GM12878 (cell line): ENCODE data around the gene KIF22. TPM values are rescaled to one million over a fixed set of nuclear protein-coding genes. Genes with fewer than 3 reads are reported as not detected.

Source experiments
- ATAC-seq: fragments of 200-7000 bp; cut with Tn5 transposase; 3 replicates; pipeline ENCODE4 v1.9.1; 2020; ENCODE audit warnings: mild to moderate bottlenecking, moderate library complexity
- BruUV-seq: library from RNA; stranded (reverse); fragments of 400-500 nt; replicated peaks from 2 replicates; lab custom pipeline; 2021; lab: Mats Ljungman, UMichigan
- CTCF ChIA-PET: fragments of 300-600 bp; sonication (Branson Sonifier 250); formaldehyde crosslinking; extraction: SDS; loops from one replicate; lab custom pipeline; 2021; ENCODE audit warnings: inconsistent platforms; lab: Yijun Ruan, JAX
- POLR2A ChIA-PET: fragments of 350-600 bp; formaldehyde crosslinking; extraction: SDS; loops from one replicate; lab custom pipeline; 2021; ENCODE audit warnings: inconsistent platforms; lab: Charles Lee
- RAD21 ChIA-PET: fragments of 300-600 bp; sonication (Branson Sonifier 250); formaldehyde crosslinking; loops from one replicate; lab custom pipeline; 2023; ENCODE audit warnings: antibody characterized with exemption; ENCODE audit not compliant: unreplicated experiment; lab: Charles Lee
- SMC1A ChIA-PET: fragments of 300-600 bp; sonication (Branson Sonifier 250); formaldehyde crosslinking; loops from one replicate; lab custom pipeline; 2023; ENCODE audit not compliant: unreplicated experiment, uncharacterized antibody; lab: Charles Lee
- DNase-seq: peaks from one replicate; pipeline ENCODE4 v3.0.0-alpha.2; 2011; ENCODE audit warnings: low read depth, low spot score
- FAIRE-seq: peaks from 3 replicates; lab custom pipeline; 2011; peaks lifted over from hg19 to GRCh38; lab: Jason Lieb, UNC
- H2AFZ ChIP-seq: 2 replicates; pipeline ENCODE4 v1.6.0; 2011; ENCODE audit warnings: low read depth, low read length, control low read depth; ENCODE audit not compliant: control insufficient read depth
- H3K27ac ChIP-seq: 2 replicates; pipeline ENCODE4 v1.5.1; 2011; ENCODE audit warnings: control low read depth; ENCODE audit not compliant: control insufficient read depth, insufficient read depth
- H3K27me3 ChIP-seq, 2 experiments: replicated peaks in 1 of 2; 2 replicates each; pipeline versions ENCODE4 v1.6.0 to v1.6.1; 2011; ENCODE audit warnings: low read length in 1 of 2; ENCODE audit not compliant: control insufficient read depth in 2 of 2, insufficient read depth in 2 of 2
- H3K36me3 ChIP-seq, 2 experiments: 2 replicates each; pipeline ENCODE4 v1.5.1; 2011; ENCODE audit warnings: low read length in 1 of 2; ENCODE audit not compliant: control insufficient read depth in 2 of 2, insufficient read depth in 2 of 2
- H3K4me1 ChIP-seq: 2 replicates; pipeline ENCODE4 v1.6.1; 2011; ENCODE audit warnings: mild to moderate bottlenecking, low read length, moderate library complexity, mixed read lengths; ENCODE audit not compliant: control insufficient read depth, insufficient read depth
- H3K4me2 ChIP-seq: 2 replicates; pipeline ENCODE4 v1.6.0; 2011; ENCODE audit warnings: control low read depth; ENCODE audit not compliant: control insufficient read depth, insufficient read depth
- H3K4me3 ChIP-seq: fragments of 200-600 bp; sonication (generic); 2 replicates; pipeline ENCODE4 v1.5.1; 2016
- H3K79me2 ChIP-seq: 2 replicates; pipeline ENCODE4 v1.6.0; 2011; ENCODE audit warnings: low read length; ENCODE audit not compliant: control insufficient read depth, insufficient read depth
- H3K9ac ChIP-seq: 2 replicates; pipeline ENCODE4 v1.8.0; 2011; ENCODE audit warnings: low read length, control low read depth, mixed read lengths; ENCODE audit not compliant: control insufficient read depth, insufficient read depth
- H3K9me3 ChIP-seq: replicated peaks from 3 replicates; pipeline ENCODE4 v1.5.1; 2011; ENCODE audit warnings: mild to moderate bottlenecking, low read length; ENCODE audit not compliant: control insufficient read depth, insufficient read depth
- H4K20me1 ChIP-seq: 2 replicates; pipeline ENCODE4 v1.6.0; 2011; ENCODE audit not compliant: control insufficient read depth, insufficient read depth
- ATF2 ChIP-seq: IDR thresholded peaks from 2 replicates; pipeline ENCODE4 v1.6.1; 2012; ENCODE audit warnings: low read length, inconsistent platforms
- CBX5 ChIP-seq: sonication (generic); IDR thresholded peaks from 2 replicates; pipeline ENCODE4 v1.6.1; 2016; ENCODE audit warnings: low read depth, moderate library complexity, mild to moderate bottlenecking, inconsistent platforms
- CHD2 ChIP-seq: IDR thresholded peaks from 2 replicates; pipeline ENCODE4 v1.6.1; 2011; ENCODE audit warnings: low read depth, low read length, improper control_type of control experiment, borderline replicate concordance
- CHD4 ChIP-seq: fragments of 200-600 bp; sonication (generic); IDR thresholded peaks from 2 replicates; pipeline ENCODE4 v1.6.1; 2016; ENCODE audit warnings: mild to moderate bottlenecking
- EGR1 ChIP-seq, 2 experiments: IDR thresholded peaks; 1 replicate in 1 of 2; 2 replicates in 1 of 2; pipeline ENCODE4 v1.6.1; 2011 to 2012; ENCODE audit warnings: low read depth in 2 of 2, low read length in 2 of 2, borderline replicate concordance in 1 of 2, mild to moderate bottlenecking in 1 of 2, moderate library complexity in 1 of 2
- IRF4 ChIP-seq: IDR thresholded peaks from 2 replicates; pipeline ENCODE4 v1.6.1; 2011; ENCODE audit warnings: low read depth, low read length
- LARP7 ChIP-seq: fragments of 450-650 bp; IDR thresholded peaks from 2 replicates; pipeline ENCODE4 v1.6.1; 2017; ENCODE audit warnings: mild to moderate bottlenecking
- MEF2A ChIP-seq: IDR thresholded peaks from 2 replicates; pipeline ENCODE4 v1.6.1; 2011; ENCODE audit warnings: low read depth, mild to moderate bottlenecking, low read length, moderate library complexity; ENCODE audit not compliant: insufficient read depth
- MEF2B ChIP-seq: fragments of 450-650 bp; IDR thresholded peaks from 2 replicates; pipeline ENCODE4 v1.6.1; 2018; ENCODE audit warnings: mild to moderate bottlenecking, moderate library complexity; ENCODE audit not compliant: partially characterized antibody, poor library complexity, severe bottlenecking
- MXI1 ChIP-seq: fragments of 150-350 bp; IDR thresholded peaks from 2 replicates; pipeline ENCODE4 v1.6.1; 2011; ENCODE audit warnings: low read depth, mild to moderate bottlenecking, inconsistent platforms, low read length, improper control_type of control experiment
- NRF1 ChIP-seq: conservative IDR thresholded peaks from 2 replicates; pipeline ENCODE4 v1.6.1; 2011; ENCODE audit warnings: mild to moderate bottlenecking, low read depth, low read length, improper control_type of control experiment
- PML ChIP-seq: IDR thresholded peaks from 2 replicates; pipeline ENCODE4 v1.6.1; 2012; ENCODE audit warnings: low read length, inconsistent platforms
- SP1 ChIP-seq: IDR thresholded peaks from one replicate; pipeline ENCODE4 v1.6.1; 2011; ENCODE audit warnings: low read depth, low read length
- SPI1 ChIP-seq: IDR thresholded peaks from 2 replicates; pipeline ENCODE4 v1.6.1; 2011; ENCODE audit warnings: low read depth, mild to moderate bottlenecking, low read length, moderate library complexity, borderline replicate concordance; ENCODE audit not compliant: insufficient read depth
- SREBF1 ChIP-seq: IDR thresholded peaks from 2 replicates; pipeline ENCODE4 v1.6.1; 2012; ENCODE audit warnings: mild to moderate bottlenecking, low read length
- SREBF2 ChIP-seq: IDR thresholded peaks from 2 replicates; pipeline ENCODE4 v1.6.1; 2012; ENCODE audit warnings: mild to moderate bottlenecking, low read length
- STAT3 ChIP-seq: IDR thresholded peaks from 2 replicates; pipeline ENCODE4 v1.6.1; 2011; ENCODE audit warnings: low read depth, low read length, improper control_type of control experiment
- TARDBP ChIP-seq: IDR thresholded peaks from 2 replicates; pipeline ENCODE4 v1.6.1; 2016; ENCODE audit warnings: borderline replicate concordance
- WGBS: methylation state at CpG from one replicate; pipeline ENCODE4 v1.1.6; 2016; ENCODE audit warnings: low lambda C conversion rate; ENCODE audit not compliant: insufficient replicate concordance, insufficient coverage; ENCODE audit errors: missing lambda C conversion rate; 5-methylcytosine and 5-hydroxymethylcytosine counted together
- in situ Hi-C: fragments of 300-500 bp; cut with MboI; formaldehyde crosslinking; loops from 9 replicates; pipeline ENCODE4 v1.14.3; 2018; ENCODE audit warnings: mixed read lengths
- intact Hi-C: fragments of 100-400 bp; cut with micrococcal nuclease; formaldehyde crosslinking; loops from one replicate; pipeline ENCODE4 v1.14.2; 2022; ENCODE audit not compliant: unreplicated experiment
- polyA plus RNA-seq, 11 experiments: library from polyadenylated mRNA; depleted of rRNA in 4 of 11; unstranded in 6 of 11; stranded (reverse) in 5 of 11; fragments of >200 nt; fragmentation: Nextera tagmentation in 4 of 11; fragmentation: Illumina TruSeq in 1 of 11; extraction: Ambion mirVana in 4 of 11; extraction: Trizol in 1 of 11; gene quantifications; 1 replicate in 1 of 11; 2 replicates in 10 of 11; pipeline versions ENCODE4 v1.2.1 to v1.2.3, GENCODE V29; 2011 to 2016; ENCODE audit warnings: inconsistent platforms in 2 of 11, missing spikeins in 2 of 11, low read depth in 1 of 11
- total RNA-seq, 4 experiments: library from RNA; depleted of rRNA in 3 of 4; stranded (reverse); fragments of >200 nt in 3 of 4; fragmentation: Illumina TruSeq in 1 of 4; extraction: Trizol in 1 of 4; gene quantifications; 2 replicates each; pipeline versions ENCODE4 v1.2.1 to v1.2.3, GENCODE V29; 2013 to 2021
- TF ChIP-seq, protein P1 (sequence below): IDR thresholded peaks from 2 replicates; pipeline ENCODE4 v1.6.1; 2011; ENCODE audit warnings: low read depth, mild to moderate bottlenecking, low read length, moderate library complexity, borderline replicate concordance; ENCODE audit errors: extremely low read depth
- TF ChIP-seq, protein P2 (sequence below): fragments of 150-350 bp; IDR thresholded peaks from 2 replicates; pipeline ENCODE4 v1.6.1; 2016; ENCODE audit warnings: low read depth, low read length

KIF22 gene
- total and polyA plus RNA-seq, 10 of the 15 experiments (the other 5 are each of a cell fraction or from before 2014, with no cell fraction given) = 7.6 to 158 (median 132) TPM

DNA sequence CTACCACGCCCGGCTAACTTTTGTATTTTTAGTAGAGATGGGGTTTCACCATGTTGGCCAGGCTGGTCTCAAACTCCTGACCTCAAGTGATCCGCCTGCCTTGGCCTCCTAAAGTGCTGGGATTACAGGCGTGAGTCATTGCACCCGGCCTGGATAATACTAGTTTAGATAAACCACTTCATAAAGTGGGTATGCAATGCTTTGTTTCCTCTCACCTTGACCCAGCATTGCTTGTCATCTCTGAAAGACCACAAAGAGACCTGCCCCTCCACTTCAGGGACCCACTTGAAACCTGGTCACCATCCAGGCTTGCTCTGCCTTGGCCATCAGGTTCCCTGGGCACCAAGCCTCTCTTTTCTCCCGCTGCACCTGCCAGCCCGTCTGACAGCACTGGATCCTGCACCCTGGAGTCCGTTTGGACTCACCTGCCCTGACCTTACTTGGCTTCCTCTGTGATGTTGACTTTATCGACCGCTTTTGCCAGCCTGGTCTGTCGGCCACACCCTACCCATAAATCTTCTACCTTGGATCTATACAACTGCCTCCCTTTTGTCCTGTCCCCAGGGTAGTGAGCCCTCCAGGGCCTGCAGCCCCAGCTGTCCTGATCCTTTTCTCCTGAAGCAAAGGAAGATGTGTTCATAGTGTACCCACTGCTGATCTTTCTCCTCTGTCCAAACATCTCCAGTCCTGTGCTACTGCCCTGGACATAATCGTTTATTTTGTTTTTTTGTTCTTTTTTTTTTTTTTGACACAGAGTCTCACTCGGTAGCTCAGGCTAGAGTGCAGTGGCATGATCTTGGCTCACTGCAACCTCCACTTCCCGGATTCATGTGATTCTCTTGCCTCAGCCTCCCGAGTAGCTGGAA is 25.2 kb upstream of the KIF22 start:
- no peak overlapping the region for H3K27ac ChIP-seq
- WGBS = 58% methylated on average over 15 of the region's 15 CpGs
- H4K20me1 ChIP-seq = no peaks in the 10 kb centered on the region
- ATAC-seq (no peak), DNase-seq (no peak), FAIRE-seq (no peak)
- H3K4me2 ChIP-seq = no peak overlapping the region
- RAD21 ChIA-PET = interaction anchor here (0.6 to 0.9 kb wide), 2 partner anchors 25 to 813 kb away, joined by 3 read pairs; no protein-coding TSS in a partner anchor
- H3K79me2 ChIP-seq = no peaks in the 10 kb centered on the region
- no peaks in the 10 kb centered on the region for H3K9me3 ChIP-seq
- BruUV-seq = no TSS peak
- POLR2A ChIA-PET = interaction anchor here (0.6 kb wide), 2 partner anchors 11 kb away, joined by 3 to 6 read pairs; no protein-coding TSS in a partner anchor
- CTCF ChIA-PET = interaction anchor here (0.8 kb wide), 1 partner anchor 11 kb away, joined by 3 read pairs; no protein-coding TSS in a partner anchor
- SMC1A ChIA-PET = interaction anchor here (0.7 kb wide), 1 partner anchor 9 kb away, joined by 3 read pairs; no protein-coding TSS in a partner anchor
- no peak overlapping the region for H3K4me3 ChIP-seq
- H2AFZ ChIP-seq = no peak overlapping the region
- no peaks in the 10 kb centered on the region for H3K27me3 ChIP-seq
- in situ Hi-C loops (no loop called here), intact Hi-C loops (no loop called here)
- no peak overlapping the region for H3K9ac ChIP-seq
- TF ChIP-seq CBX5 (no peak), SP1 (no peak), NRF1 (no peak), ATF2 (no peak), TARDBP (no peak), SREBF2 (no peak), EGR1 (IDR thresholded peaks at IDR 0.05; ENCODE audit: borderline replicate concordance in 1 of 2, low read depth in 2 of 2, low read length in 2 of 2) (no peak), STAT3 (no peak), SPI1 (no peak), CHD4 (no peak), MEF2B (no peak), SREBF1 (no peak), MXI1 (no peak), IRF4 (no peak), PML (no peak), LARP7 (no peak), CHD2 (no peak), MEF2A (no peak)
- TF ChIP-seq, protein P1, sequence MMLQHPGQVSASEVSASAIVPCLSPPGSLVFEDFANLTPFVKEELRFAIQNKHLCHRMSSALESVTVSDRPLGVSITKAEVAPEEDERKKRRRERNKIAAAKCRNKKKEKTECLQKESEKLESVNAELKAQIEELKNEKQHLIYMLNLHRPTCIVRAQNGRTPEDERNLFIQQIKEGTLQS = no peak
- TF ChIP-seq, protein P2, sequence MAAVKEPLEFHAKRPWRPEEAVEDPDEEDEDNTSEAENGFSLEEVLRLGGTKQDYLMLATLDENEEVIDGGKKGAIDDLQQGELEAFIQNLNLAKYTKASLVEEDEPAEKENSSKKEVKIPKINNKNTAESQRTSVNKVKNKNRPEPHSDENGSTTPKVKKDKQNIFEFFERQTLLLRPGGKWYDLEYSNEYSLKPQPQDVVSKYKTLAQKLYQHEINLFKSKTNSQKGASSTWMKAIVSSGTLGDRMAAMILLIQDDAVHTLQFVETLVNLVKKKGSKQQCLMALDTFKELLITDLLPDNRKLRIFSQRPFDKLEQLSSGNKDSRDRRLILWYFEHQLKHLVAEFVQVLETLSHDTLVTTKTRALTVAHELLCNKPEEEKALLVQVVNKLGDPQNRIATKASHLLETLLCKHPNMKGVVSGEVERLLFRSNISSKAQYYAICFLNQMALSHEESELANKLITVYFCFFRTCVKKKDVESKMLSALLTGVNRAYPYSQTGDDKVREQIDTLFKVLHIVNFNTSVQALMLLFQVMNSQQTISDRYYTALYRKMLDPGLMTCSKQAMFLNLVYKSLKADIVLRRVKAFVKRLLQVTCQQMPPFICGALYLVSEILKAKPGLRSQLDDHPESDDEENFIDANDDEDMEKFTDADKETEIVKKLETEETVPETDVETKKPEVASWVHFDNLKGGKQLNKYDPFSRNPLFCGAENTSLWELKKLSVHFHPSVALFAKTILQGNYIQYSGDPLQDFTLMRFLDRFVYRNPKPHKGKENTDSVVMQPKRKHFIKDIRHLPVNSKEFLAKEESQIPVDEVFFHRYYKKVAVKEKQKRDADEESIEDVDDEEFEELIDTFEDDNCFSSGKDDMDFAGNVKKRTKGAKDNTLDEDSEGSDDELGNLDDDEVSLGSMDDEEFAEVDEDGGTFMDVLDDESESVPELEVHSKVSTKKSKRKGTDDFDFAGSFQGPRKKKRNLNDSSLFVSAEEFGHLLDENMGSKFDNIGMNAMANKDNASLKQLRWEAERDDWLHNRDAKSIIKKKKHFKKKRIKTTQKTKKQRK = no peak
- no peaks in the 10 kb centered on the region for H3K36me3 ChIP-seq
- no peaks in the 10 kb centered on the region for H3K4me1 ChIP-seq
